Bronchial epithelial cell (primary cell): ENCODE measurements around the gene OR5AC2. TPM values are rescaled to one million over a fixed set of nuclear protein-coding genes. Genes with fewer than 3 reads are reported as not detected.
A peak's percentile ranks its signal among the peaks of the same experiment; 100 is the strongest.

Experiments
- DNase-seq: peaks from one replicate; pipeline ENCODE4 v3.0.0-alpha.2; 2010; ENCODE audit warnings: low read depth
- FAIRE-seq: peaks from 2 replicates; lab custom pipeline; 2011; peaks lifted over from hg19 to GRCh38; lab: Jason Lieb, UNC
- H3K27me3 ChIP-seq: 2 replicates; pipeline ENCODE4 v1.5.1; 2011; ENCODE audit warnings: low read length; ENCODE audit not compliant: control insufficient read depth, insufficient read depth
- H3K36me3 ChIP-seq: 2 replicates; pipeline ENCODE4 v1.5.1; 2011; ENCODE audit warnings: low read length; ENCODE audit not compliant: control insufficient read depth, insufficient read depth
- H3K4me3 ChIP-seq: 2 replicates; pipeline ENCODE4 v1.5.1; 2011; ENCODE audit warnings: mild to moderate bottlenecking, low read depth, low read length, control low read depth
- CTCF ChIP-seq: IDR thresholded peaks from 2 replicates; pipeline ENCODE4 v1.5.1; 2011; ENCODE audit warnings: mild to moderate bottlenecking, moderate library complexity, low read length, control low read depth, inconsistent platforms; ENCODE audit not compliant: insufficient read depth, severe bottlenecking
- total RNA-seq: library from RNA; depleted of rRNA; stranded (reverse); fragments of >200 nt; gene quantifications from 2 replicates; pipeline ENCODE4 v1.2.1, GENCODE V29; 2014

Gene OR5AC2
- total RNA-seq, 1 donor from 2014 or later = not detected

GRCh38 chr3:98070840-98071239 lies 16.1 kb upstream of the OR5AC2 start:
- FAIRE-seq (no peak), DNase-seq (no peak)
- no peak for TF ChIP-seq CTCF
- no peaks in the 10 kb centered on the region for H3K27me3 ChIP-seq
- H3K36me3 ChIP-seq = no peaks in the 10 kb centered on the region
- no peak overlapping the region for H3K4me3 ChIP-seq

- no peaks in the 10 kb centered on the region for H3K27me3 ChIP-seq
- DNase-seq = no peak
- no peak for TF ChIP-seq CTCF
- FAIRE-seq = no peak
- no peaks in the 10 kb centered on the region for H3K36me3 ChIP-seq
- no peak overlapping the region for H3K4me3 ChIP-seq
Observed at GRCh38 chr3:98073486-98073885, 13.5 kb upstream of the OR5AC2 start.

GRCh38 chr3:98095882-98096281 lies 8.9 kb downstream of the OR5AC2 start:
- no peaks in the 10 kb centered on the region for H3K27me3 ChIP-seq
- no peak for TF ChIP-seq CTCF
- DNase-seq (peak; percentile 7), FAIRE-seq (no peak)
- no peaks in the 10 kb centered on the region for H3K36me3 ChIP-seq
- H3K4me3 ChIP-seq = no peak overlapping the region

GRCh38 chr3:98099848-98100247 lies 12.9 kb downstream of the OR5AC2 start:
- H3K27me3 ChIP-seq = no peaks in the 10 kb centered on the region
- DNase-seq = no peak
- no peak for TF ChIP-seq CTCF
- no peak overlapping the region for H3K4me3 ChIP-seq
- no peak for FAIRE-seq
- no peaks in the 10 kb centered on the region for H3K36me3 ChIP-seq

- no peak for TF ChIP-seq CTCF
- Histone ChIP-seq H3K36me3 (no peaks in the 10 kb centered on the region), H3K4me3 (no peak overlapping the region), H3K27me3 (no peaks in the 10 kb centered on the region)
- no peak for FAIRE-seq
- no peak for DNase-seq
Observed at GRCh38 chr3:98108162-98108561, 21.2 kb downstream of the OR5AC2 start.

GRCh38 chr3:98109807-98110549 lies 23.0 kb downstream of the OR5AC2 start:
- Histone ChIP-seq H3K27me3 (no peaks in the 10 kb centered on the region), H3K4me3 (no peak overlapping the region), H3K36me3 (no peaks in the 10 kb centered on the region)
- no peak for TF ChIP-seq CTCF
- DNase-seq = peak; percentile 4
- FAIRE-seq = no peak
